NCI-H2171 treated with DMSO at 0.1 percent for 48 hours (cell line): Measurements from ENCODE around the gene HSPH1.

Experiments used
- DNase-seq: peaks from one replicate; lab custom pipeline; 2025; lab: John Stamatoyannopoulos, UW

The HSPH1 gene

DNA sequence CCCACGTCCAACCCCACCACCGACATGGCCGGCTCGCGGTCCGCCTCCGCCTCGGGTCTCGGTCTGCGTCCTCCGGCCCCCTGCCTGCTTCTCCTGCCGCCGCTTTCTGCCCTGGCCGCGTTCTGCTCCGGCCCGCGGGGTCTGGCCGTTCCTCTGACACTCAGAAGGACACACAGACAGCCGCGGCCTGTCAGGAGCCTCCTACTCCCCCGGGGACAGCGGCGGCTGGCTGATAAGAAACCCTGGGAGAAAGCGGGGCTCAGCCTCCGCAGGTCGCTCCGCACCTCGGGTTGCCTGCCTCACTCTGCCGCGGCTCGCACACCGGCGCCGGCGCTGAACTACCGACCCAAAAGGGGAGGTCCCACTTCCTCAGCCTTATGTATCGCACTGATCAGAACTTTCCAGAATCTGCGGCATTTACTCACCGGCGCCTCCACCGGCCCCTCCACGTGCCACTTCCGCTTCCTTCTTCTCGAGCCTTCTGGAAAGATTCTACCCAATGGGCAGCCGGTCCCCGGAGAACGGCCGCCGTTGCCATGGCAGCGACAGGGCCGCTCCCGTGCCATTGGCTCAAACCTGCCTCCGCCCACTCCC lies at the start of gene HSPH1:
Gene HSPH1 (minus strand): TSS at position 348 of the 594 bp plus-strand sequence. CDS start 322 bp downstream, at position 26.
- peak; percentile 92 for DNase-seq

DNA sequence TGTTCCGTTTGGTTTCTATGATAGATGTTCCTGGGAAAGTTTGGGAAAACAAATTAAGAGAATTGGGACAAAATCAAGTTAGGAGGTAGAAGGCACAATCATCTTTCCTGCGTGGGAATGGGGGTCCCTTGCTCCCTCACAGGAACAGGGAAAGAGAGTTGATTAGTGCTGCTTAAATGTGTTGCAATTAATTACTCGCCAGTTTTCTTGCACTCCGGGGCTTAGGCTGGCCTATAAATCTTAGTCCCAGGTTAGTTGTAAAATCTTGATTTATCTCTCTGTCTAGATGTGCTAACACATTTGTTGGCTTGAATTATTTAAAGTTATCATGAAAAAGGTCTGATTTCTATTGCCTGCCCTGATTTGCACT lies 48.1 kb upstream of the HSPH1 start:
- DNase-seq = no peak

DNA sequence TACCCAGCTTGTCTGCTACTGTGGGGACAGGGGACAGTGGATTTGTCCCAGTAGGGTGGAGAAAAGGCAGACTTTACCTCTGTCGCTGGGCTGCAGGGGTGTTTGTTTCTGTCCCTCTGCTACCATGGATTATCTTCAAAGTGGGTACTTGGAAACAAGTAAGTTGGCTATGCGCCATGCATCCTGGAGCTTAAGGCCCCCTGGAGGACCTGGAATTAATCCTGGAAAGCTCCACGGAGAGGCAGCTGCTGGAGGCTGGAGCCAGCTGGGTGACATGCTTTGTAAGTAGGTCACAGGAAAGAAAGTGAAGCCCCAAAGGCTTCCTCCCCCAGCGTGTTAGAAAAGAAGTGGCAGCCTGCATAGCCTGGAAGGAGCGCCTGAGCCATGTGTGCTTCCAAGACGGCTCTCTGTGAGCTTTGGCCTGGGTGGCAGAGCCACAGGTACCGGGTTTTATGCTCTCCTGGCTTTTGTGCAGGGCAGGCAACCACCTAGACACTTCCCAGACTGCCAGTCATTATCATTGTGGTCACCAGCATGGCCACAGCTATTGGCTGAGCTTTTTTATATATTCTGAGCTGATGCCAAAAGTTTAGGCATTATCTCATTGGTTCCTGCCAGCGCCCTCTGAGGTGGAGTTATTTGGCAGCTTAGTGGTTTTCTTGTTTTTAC lies 47.6 kb upstream of the HSPH1 start:
- peak; percentile 69 for DNase-seq

DNA sequence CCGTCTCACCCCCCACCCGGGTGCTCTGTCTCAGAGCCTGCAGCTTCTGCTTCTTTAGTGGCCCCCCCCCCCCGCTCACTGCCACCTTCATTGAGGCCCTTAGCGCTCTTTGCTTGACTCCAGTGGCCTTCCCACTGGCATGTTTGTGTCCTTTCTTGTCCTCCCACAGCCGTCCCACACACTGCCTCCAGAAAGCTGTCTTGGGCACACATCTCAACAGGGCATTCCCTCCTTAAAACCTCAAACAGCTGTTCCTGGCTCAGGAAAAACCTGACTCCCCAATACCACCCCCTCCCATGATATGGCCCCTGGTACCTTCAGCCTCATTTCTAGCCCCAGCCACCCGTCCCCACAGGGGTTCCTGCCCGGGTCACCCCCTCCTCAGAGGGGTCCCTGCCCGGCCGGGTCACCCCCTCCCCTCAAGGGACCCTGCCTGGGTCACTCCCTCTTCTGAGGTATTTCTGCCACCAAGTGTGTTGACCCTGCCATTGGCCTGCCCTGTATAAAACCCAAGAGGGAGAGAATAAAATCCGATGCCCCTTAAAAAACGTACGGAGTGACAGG lies 46.9 kb upstream of the HSPH1 start:
- DNase-seq = no peak

DNA sequence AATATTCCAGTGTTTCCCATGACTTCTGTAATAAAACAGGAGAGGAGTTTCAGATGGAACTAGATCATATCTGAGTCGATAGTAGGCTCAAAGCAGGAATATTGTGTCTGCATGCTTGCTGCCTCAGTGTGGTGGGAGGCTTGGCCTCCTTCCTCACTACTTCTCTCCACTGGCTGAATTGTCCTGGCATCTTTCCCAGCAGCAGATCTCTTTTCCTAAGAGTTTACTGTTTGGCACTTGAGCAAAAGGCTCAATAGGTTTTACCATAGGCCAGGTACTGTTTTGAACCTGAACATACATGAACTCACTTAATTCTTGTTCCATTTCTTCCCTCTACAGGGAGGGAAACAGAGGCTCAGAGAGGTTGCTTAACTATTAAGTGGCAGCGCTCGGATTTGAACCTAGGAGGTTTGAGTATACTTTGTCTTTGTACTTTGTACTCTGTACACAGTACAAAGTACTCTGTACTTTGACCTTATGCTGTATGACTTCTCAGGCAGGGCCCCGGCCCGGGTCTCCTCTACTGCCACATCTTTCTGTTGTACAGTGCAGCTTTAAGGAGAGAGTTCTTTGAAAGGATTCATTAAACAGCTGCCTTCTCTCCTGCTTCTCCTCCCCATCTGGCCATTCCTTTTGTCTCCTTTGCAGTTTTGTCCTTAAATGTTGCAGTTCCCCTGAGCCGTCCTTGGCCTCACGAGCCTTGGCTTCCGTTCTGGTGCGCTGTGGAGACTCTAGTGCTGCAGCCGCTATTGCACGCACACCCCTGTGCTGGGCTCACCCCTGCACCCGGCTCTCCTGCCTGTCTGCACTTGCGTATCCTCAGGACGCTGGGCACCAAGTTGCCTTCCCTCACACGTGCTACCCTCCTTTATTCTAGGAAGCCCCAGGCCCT lies 46.2 kb upstream of the HSPH1 start:
- no peak for DNase-seq

DNA sequence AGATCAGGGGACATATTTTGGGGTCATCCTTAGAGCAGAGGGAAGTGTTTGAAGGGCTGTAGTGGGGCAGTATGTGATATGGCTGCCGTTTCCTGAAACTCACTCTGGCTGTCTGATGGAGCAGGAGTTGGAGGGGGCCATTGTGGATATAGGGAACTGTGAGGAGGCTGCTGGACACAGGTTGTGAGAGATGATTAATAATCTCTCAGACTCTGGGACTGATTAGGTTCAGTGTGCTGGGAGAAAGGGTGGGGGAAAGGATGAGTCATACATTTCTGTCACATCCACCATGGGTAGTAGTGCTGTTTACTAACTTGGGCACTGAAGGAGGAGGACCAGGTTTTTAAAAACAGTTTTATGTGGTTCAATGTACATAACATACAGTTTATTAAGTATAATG lies 42.9 kb upstream of the HSPH1 start:
- no peak for DNase-seq

DNA sequence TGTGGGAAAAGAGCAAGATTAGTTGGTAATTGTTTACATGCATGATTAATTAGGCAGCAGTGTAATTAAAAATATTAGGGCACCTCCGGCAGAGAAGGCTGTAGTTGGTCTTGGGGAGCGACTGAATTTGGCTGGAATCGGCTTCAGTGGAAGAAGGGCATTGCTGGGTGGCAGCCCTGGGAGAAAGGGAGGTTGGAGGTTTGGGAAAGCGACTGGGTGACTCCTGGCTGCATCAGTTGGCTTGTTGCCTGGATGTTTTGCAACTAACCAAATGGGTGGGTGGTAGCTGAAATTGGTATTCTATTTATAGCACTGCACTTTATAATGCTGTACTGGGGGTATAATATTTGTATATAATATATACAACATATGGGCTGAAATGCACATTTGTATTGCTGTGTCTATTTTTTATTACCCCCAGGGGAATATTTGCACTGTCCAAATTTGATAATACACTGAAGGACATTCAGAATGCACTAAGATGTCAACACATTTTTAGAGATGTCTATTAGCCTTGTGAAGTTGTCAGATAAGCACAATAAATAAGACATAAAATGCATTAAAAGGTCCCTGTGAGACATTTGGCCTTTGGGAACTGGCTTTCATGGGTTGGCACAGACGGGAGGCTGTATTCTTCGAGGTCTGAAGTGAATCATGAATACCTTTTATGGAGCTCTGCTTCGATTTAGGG lies 39.8 kb upstream of the HSPH1 start:
- DNase-seq = no peak

DNA sequence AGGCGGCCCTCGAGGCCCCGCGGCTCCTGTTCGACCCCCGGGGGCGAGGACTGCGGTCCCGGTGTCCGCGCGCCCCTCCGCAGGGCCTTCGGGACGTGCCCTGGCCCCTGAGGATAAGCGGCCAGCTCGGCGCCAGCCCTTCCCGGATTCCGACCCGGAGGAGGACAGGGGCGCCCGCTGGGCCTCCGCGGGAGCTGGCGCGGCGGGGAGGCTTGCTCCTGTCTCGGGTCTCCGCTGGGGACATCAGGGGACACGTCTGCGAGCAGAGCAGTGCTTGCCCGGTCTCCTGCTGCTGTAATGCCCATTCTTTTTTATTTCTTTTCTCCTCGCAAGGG lies 38.9 kb upstream of the HSPH1 start:
- no peak for DNase-seq

DNA sequence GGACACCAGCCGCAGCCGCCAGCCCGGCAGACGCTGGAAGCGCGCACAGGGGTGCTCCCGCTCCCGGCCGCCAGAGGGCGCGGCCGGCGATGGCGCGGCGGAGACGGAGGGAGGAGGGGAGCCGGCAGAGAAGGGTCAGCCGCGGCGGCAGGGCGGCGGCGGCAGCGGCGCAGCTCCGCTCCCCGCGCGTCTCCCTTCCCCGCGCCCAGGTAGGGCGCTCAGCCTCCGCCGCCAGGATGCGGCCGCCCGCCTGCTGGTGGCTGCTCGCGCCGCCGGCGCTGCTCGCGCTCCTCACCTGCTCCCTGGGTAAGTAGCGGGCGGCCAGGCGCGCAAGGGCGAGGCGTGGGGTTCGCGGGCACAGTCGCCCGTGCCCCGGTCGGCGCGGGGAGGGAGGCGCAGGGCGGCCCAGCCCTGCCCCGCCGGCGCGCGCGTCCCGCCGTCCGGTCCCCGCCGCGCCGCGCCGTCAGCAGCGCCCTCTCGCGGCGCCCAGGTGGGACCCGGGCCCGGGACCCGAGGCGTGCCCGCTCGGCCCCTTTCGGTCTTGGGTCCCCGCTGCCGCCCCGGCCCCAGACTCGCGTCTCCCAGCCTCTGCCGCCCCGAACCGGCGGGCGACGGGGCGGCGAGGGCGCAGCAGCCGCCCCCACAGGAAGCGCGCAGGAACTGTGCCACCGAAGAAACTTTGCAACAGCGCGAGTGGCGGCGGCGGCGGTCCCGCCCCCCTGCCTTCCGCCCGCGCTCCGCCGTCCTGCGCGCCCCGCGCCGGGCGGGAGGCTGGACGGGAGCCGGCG lies 38.3 kb upstream of the HSPH1 start, which contains the start of gene B3GLCT:
Gene B3GLCT (plus strand): TSS at position 127 of the 788 bp plus-strand sequence. CDS start 110 bp downstream, at position 237.
- DNase-seq = peak; percentile 34

DNA sequence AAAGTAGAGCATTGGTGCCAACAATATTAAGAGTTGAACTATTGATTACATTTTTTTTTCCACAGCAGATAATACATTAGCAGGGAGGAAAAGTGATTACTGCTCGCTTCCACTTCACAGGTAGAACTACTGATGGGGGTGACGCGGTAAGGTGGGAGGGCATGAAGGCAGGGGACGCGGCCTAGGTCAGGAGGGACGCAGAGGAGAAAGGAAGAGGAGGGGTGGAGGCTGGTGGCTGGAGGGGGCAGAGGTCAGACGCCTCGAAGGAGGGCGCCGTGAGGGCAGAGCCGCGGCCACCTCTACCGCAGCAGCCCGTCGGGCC lies 37.8 kb upstream of the HSPH1 start:
- no peak for DNase-seq

DNA sequence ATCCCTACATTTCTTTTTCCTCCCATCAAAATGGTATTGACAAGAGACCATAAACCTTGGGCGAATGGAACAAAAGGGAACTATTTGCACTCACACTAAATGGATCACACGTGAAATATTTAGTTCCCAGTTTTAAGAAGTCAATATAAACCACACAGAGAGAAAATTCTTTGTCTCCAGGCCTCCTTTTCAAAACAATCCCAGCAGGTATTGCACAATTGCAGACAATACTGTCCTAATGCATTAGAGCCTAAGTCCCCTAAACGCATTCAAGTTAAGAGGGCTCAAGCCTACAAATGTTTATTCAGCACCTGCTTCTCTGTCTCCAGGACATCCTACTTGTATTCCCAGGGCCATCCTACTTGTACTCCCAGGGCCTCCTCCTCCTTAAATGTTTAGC lies 36.8 kb upstream of the HSPH1 start:
- DNase-seq = no peak

DNA sequence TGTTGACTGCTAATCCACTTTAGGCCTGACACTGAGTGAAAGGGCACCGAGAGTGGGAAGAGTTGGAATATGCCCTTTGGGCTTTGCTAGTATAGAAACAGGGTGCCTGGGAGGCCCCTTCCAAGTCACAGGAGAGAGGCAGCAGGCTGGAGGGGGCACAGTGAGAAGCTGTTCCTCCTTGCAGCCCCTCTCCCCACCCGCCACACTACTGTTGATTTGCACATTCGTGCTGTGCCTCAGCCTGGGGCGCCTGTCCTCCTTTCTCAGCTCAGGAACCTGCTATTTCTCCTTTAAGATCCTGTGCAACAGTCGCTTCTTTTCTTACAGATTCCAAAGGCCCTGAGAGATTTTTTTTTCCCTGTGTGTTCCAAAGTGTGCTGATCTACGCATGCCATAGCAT lies 35.3 kb upstream of the HSPH1 start:
- no peak for DNase-seq

DNA sequence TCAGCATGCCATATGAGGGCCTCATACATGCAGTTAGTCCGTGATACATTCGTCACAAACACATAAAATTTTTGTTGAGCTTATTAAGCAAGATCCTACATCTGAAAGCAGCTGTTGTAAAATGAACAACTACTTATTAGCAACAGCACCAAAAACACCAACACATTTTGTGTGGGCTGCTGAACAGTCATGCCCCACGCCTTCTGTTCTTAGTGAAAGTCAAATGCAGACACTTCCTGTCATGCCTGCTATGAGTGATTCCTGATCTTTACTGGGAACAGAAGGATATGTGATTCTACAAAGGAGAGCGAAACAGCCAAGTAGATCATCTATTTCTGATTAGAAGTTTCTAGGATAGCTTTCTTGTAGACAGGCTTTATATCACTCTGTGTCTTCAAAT lies 33.9 kb upstream of the HSPH1 start:
- no peak for DNase-seq

DNA sequence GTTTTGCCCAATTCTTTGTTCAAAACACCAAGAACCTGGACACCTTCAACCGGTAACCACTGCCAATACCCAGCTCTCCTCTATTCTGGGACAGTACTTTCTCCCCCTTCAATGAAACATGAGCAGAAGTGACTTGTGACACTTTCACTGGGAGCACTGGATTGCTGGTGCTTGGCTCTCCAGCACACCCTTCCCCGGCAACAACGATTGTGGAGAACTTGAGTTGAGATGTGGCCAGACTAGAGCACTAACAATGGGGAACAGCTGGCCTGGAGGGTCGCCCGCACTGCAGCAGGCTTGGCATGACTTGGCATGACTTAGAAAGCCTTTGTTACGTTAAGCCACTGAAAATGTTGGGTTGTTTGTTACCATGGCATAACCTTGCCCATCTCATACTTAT lies 30.6 kb upstream of the HSPH1 start:
- DNase-seq = no peak

DNA sequence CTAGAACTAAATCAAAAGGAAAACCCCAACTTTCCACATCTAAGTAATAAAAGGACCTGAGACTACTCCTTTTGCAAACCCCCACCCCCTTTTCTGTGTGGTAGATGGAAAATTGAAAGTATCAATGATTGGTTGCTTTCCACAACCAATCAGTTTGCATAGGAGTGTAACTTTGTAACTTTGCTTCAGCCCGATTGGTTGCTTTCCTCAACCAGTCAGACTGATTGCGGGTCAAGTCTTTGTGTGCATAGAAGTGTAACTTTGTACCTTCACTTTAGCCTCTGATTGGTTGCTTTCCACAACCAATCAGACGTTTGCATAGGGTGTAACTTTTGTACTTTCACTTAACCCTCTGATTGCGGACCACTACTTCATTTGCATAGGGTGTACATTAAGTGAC lies 30.0 kb upstream of the HSPH1 start:
- DNase-seq = no peak

DNA sequence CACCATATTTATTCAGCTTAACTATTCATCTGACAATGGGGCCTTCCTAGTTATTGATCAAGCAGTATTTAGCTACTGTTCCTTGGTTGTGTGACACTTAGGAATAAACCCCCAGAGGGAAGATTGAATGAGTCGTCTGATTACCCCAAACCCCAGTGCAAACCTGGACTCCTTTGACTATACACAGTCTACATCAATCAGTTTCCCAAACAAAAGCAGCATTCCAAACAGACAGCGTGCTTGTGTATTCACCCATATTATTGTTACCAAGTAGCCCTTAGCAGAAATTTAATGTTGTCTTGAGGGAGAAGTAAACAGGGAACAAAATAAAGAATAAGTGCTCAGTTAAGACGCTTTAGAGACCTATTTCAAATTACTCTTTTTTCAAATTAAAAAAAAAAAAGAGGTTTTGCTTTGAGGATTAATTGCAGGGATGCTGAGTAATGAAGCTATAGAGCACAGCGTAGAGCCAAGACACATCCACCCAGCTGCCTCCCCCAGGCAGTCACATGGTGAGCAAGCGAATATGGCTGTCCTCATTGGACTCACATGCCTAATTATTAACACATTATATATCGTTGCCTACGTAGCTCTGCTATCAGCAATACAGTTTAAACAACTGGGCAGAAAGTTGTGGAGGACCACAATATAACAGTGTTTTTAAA lies 23.4 kb upstream of the HSPH1 start:
- DNase-seq = no peak

DNA sequence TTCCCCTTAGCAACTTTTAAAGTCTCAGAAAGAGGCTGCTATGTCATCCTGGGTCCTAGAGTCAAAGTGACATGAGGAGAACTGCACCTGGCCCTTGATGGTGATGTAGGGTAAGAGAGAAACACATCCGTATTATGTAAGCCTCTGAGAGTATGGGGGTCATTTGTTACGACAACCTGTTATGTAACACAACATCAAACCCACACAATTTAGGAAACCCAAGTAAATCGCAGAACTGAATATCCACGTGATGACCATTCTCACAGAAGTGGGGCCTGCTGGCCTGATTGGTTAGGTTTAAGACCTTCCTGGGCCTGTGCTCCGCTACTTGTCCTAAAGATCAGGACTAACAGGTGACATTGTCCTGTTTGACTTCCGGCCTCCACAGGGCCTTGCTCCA lies 22.7 kb upstream of the HSPH1 start:
- no peak for DNase-seq

DNA sequence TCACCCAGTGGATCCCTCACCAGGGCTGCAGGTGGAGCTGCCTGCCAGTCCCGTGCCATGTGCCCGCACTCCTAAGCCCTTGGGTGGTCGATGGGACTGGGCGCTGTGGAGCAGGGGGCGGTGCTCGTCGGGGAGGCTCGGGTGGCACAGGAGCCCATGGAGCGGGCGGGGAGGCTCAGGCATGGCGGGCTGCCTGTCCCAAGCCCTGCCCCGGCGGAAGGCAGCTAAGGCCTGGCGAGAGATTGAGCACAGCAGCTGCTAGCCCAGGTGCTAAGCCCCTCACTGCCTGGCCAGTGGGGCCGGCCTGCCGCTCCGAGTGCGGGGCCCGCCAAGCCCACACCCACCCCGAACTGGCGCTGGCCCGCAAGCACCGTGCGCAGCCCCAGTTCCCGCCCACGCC lies 21.3 kb upstream of the HSPH1 start:
- no peak for DNase-seq

DNA sequence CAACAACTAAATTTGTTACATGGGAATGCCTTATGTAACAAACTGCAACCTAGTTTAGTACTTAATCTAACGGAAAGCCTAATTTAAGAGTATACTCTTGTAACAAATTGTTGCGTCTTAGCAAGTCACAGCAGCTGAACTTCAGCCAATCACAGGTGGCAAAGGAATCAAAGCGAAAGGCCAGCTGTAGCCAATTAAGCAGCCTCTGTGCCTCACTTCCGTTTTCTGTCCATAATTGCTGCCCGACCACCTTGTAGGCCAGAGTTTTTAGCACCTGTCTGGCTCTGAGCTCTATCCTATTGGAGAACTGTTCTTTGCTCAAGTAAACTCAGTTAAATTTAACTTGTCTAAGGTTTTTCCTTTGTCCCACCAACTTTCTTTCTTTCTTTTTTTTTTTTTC lies 18.1 kb upstream of the HSPH1 start:
- DNase-seq = no peak

DNA sequence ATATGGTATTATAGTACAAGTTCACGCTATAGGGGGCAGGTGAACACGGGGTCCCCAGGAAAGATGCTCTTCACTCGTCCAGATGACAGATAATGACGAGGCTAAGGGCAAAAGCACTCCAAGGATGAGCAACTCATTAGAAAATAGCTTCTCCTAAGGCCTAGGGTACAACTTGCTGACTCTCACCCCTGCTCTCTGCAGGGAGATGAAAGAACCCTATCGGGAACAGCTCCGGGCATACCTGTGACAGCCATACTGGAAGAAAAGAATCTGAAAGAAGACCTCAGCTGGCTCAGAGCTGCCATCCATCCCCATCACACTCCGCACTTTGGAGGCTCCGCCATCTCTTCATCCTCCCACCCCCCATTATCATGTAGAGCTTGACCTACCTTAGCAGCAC lies 17.5 kb upstream of the HSPH1 start:
- no peak for DNase-seq
